Sigmoid colon (tissue), 7 donors: ENCODE results near the gene QRICH1. TPM values are rescaled to one million over a fixed set of nuclear protein-coding genes. Genes with fewer than 3 reads are reported as not detected.
A peak's percentile ranks its signal among the peaks of the same experiment; 100 is the strongest.

Experiments
- DNase-seq: peaks from one replicate; pipeline ENCODE4 v3.0.0-alpha.2; 2019
- H3K27ac ChIP-seq, 4 donors: fragments of 200-600 bp; sonication (generic); one replicate each; pipeline ENCODE4 v1.5.1; 2016 to 2019; ENCODE audit warnings: mild to moderate bottlenecking in 1 of 4
- H3K27me3 ChIP-seq, 3 donors: fragments of 200-600 bp; sonication (generic); one replicate each; pipeline ENCODE4 v1.5.1; 2019; ENCODE audit warnings: mild to moderate bottlenecking in 1 of 3
- H3K36me3 ChIP-seq, 4 donors: fragments of 200-600 bp; sonication (generic); one replicate each; pipeline ENCODE4 v1.5.1; 2016 to 2019
- H3K4me1 ChIP-seq, 4 donors: fragments of 200-600 bp; sonication (generic); one replicate each; pipeline ENCODE4 v1.5.1; 2017 to 2019
- H3K4me3 ChIP-seq, 4 donors: fragments of 200-600 bp; sonication (generic); one replicate each; pipeline ENCODE4 v1.5.1; 2017 to 2019; ENCODE audit warnings: mild to moderate bottlenecking in 2 of 4, moderate library complexity in 1 of 4
- H3K9me3 ChIP-seq, 4 donors: fragments of 200-600 bp in 3 of 4; sonication (generic) in 3 of 4; one replicate each; pipeline versions ENCODE4 v1.5.1 to v1.6.1; 2013 to 2019
- CTCF ChIP-seq, 4 experiments: fragments of 450-650 bp in 3 of 4; fragments of 200-600 bp in 1 of 4; IDR thresholded peaks; one replicate each; pipeline ENCODE4 v1.5.1; 2016 to 2019; ENCODE audit warnings: antibody characterized with exemption in 4 of 4, mild to moderate bottlenecking in 3 of 4, moderate library complexity in 2 of 4
- EP300 ChIP-seq, 4 donors: sonication (generic); formaldehyde crosslinking; IDR thresholded peaks; one replicate each; pipeline ENCODE4 v1.6.1; 2017; ENCODE audit warnings: antibody characterized with exemption in 4 of 4
- POLR2A ChIP-seq, 2 donors: fragments of 450-650 bp; IDR thresholded peaks; one replicate each; pipeline ENCODE4 v1.6.1; 2016; ENCODE audit warnings: antibody characterized with exemption in 2 of 2, mild to moderate bottlenecking in 2 of 2, moderate library complexity in 2 of 2
- POLR2AphosphoS5 ChIP-seq, 4 donors: sonication (generic); formaldehyde crosslinking; IDR thresholded peaks; one replicate each; pipeline ENCODE4 v1.6.1; 2017; ENCODE audit warnings: antibody characterized with exemption in 4 of 4
- WGBS, 2 donors: extraction: QIAGEN DNeasy Blood & Tissue Kit; methylation state at CpG; one replicate each; pipeline ENCODE4 v1.1.7; 2013; 5-methylcytosine and 5-hydroxymethylcytosine counted together
- intact Hi-C: fragments of 100-400 bp; cut with DNase I; formaldehyde crosslinking; loops from one replicate; pipeline ENCODE4 v1.15.1; 2023
- polyA plus RNA-seq, 3 donors: library from polyadenylated mRNA; stranded (reverse); fragments of 200-250 nt; gene quantifications; one replicate each; pipeline ENCODE4 v1.2.3, GENCODE V29; 2013
- total RNA-seq, 4 donors: library from RNA; depleted of rRNA; stranded (reverse); fragments of >200 nt; gene quantifications; one replicate each; pipeline ENCODE4 v1.1.0, GENCODE V29; 2016
- donor health status: healthy with polysubstance abuse.
- donor health status: Bipolar disorder and iron deficiency.
- donor health status: healthy.

Gene QRICH1
- total and polyA plus RNA-seq, 7 donors, result 16.8 to 255 (median 68.4) TPM

GRCh38 chr3:49131040-49131439 is 37.2 kb upstream of the QRICH1 start:
- H3K36me3 ChIP-seq, result peaks cover 12 to 52% (median 18%) of the 10 kb centered on the region in 4 donors

GRCh38 chr3:49124991-49125670 is 31.3 kb upstream of the QRICH1 start:
- no peak for DNase-seq
- no peaks in the 10 kb centered on the region for H3K27me3 ChIP-seq
- H3K36me3 ChIP-seq, result peaks cover 51 to 91% (median 60%) of the 10 kb centered on the region in 4 donors
- peaks cover 0 to 19% (median 9%) of the 10 kb centered on the region in 4 donors for H3K4me1 ChIP-seq
- H3K4me3 ChIP-seq, result no peak overlapping the region
- 85 to 87% methylated on average over 14 of the region's 14 CpGs for WGBS, 2 donors
- no peaks in the 10 kb centered on the region for H3K9me3 ChIP-seq
- H3K27ac ChIP-seq, result no peak overlapping the region
- no peak for TF ChIP-seq EP300 (IDR thresholded peaks at IDR 0.05)
- TF ChIP-seq POLR2AphosphoS5 (IDR thresholded peaks at IDR 0.05), result no peak
- TF ChIP-seq CTCF (IDR thresholded peaks at IDR 0.05), result no peak
- TF ChIP-seq POLR2A (IDR thresholded peaks at IDR 0.05), result no peak
- intact Hi-C loops, result no loop called here

More at GRCh38 chr3:49131040-49131439, 37.2 kb upstream of the QRICH1 start:
- Histone ChIP-seq H3K27ac (peak overlapping the region in 1 of 4 donors; percentile 97), H3K4me3 (peak overlapping the region in 2 of 4 donors; percentile 66 to 72), H3K4me1 (peaks cover 0 to 37% (median 33%) of the 10 kb centered on the region in 4 donors), H3K9me3 (no peaks in the 10 kb centered on the region), H3K27me3 (no peaks in the 10 kb centered on the region)
- 88 to 90% methylated on average over 12 of the region's 12 CpGs for WGBS, 2 donors
- intact Hi-C loops, result loop anchor here (5.0 kb wide), 1 partner anchor 36 kb away; the partner anchor contains the start of gene CCDC71
- no peak for DNase-seq
- TF ChIP-seq POLR2A (IDR thresholded peaks at IDR 0.05) (no peak), POLR2AphosphoS5 (IDR thresholded peaks at IDR 0.05) (no peak), EP300 (IDR thresholded peaks at IDR 0.05) (no peak), CTCF (IDR thresholded peaks at IDR 0.05) (no peak)

GRCh38 chr3:49124203-49124602 is 30.3 kb upstream of the QRICH1 start:
- DNase-seq, result no peak
- no peaks in the 10 kb centered on the region for H3K27me3 ChIP-seq
- peaks cover 0 to 19% (median 13%) of the 10 kb centered on the region in 4 donors for H3K4me1 ChIP-seq
- WGBS, 2 donors, result 89 to 90% methylated on average over 7 of the region's 7 CpGs
- no peaks in the 10 kb centered on the region for H3K9me3 ChIP-seq
- H3K4me3 ChIP-seq, result no peak overlapping the region
- H3K27ac ChIP-seq, result no peak overlapping the region
- TF ChIP-seq EP300 (IDR thresholded peaks at IDR 0.05), result no peak
- no peak for TF ChIP-seq POLR2AphosphoS5 (IDR thresholded peaks at IDR 0.05)
- no peak for TF ChIP-seq CTCF (IDR thresholded peaks at IDR 0.05)
- no peak for TF ChIP-seq POLR2A (IDR thresholded peaks at IDR 0.05)
- intact Hi-C loops, result no loop called here
- peaks cover 51 to 82% (median 58%) of the 10 kb centered on the region in 4 donors for H3K36me3 ChIP-seq

GRCh38 chr3:49123687-49124086 is 29.8 kb upstream of the QRICH1 start:
- WGBS, 2 donors, result 95 to 96% methylated on average over 17 of the region's 17 CpGs
- no peaks in the 10 kb centered on the region for H3K27me3 ChIP-seq
- no peak overlapping the region for H3K4me3 ChIP-seq
- intact Hi-C loops, result no loop called here
- H3K27ac ChIP-seq, result no peak overlapping the region
- DNase-seq, result no peak
- TF ChIP-seq POLR2A (IDR thresholded peaks at IDR 0.05), result no peak
- no peak for TF ChIP-seq POLR2AphosphoS5 (IDR thresholded peaks at IDR 0.05)
- TF ChIP-seq CTCF (IDR thresholded peaks at IDR 0.05), result no peak
- TF ChIP-seq EP300 (IDR thresholded peaks at IDR 0.05), result no peak
- no peaks in the 10 kb centered on the region for H3K9me3 ChIP-seq
- H3K4me1 ChIP-seq, result peaks cover 0 to 23% (median 19%) of the 10 kb centered on the region in 4 donors
- H3K36me3 ChIP-seq, result peaks cover 53 to 80% (median 56%) of the 10 kb centered on the region in 4 donors
